Thymus (tissue), 11 donors: Measurements from ENCODE around the gene SCAMP1. TPM values are rescaled to one million over a fixed set of nuclear protein-coding genes. Genes with fewer than 3 reads are reported as not detected.

ENCODE experiments used
- DNase-seq, 9 donors: peaks; one replicate each; pipeline ENCODE4 v3.0.0-alpha.2; 2013; ENCODE audit warnings: low spot score in 9 of 9, low read depth in 6 of 9, missing footprints in 1 of 9
- H3K27ac ChIP-seq, 2 donors: one replicate each; pipeline ENCODE4 v1.5.1; 2013; ENCODE audit warnings: control low read depth in 1 of 2, low read depth in 1 of 2, low read length in 1 of 2, mild to moderate bottlenecking in 1 of 2, moderate library complexity in 1 of 2
- H3K27me3 ChIP-seq, 2 donors: one replicate each; pipeline ENCODE4 v1.5.1; 2013; ENCODE audit warnings: low read length in 1 of 2; ENCODE audit not compliant: control insufficient read depth in 2 of 2, insufficient read depth in 1 of 2
- H3K36me3 ChIP-seq, 2 donors: one replicate each; pipeline ENCODE4 v1.5.1; 2013; ENCODE audit warnings: low read length in 1 of 2, mild to moderate bottlenecking in 1 of 2, moderate library complexity in 1 of 2; ENCODE audit not compliant: control insufficient read depth in 2 of 2, insufficient read depth in 2 of 2
- H3K4me1 ChIP-seq, 2 donors: one replicate each; pipeline ENCODE4 v1.5.1; 2013; ENCODE audit warnings: low read length in 2 of 2; ENCODE audit not compliant: control insufficient read depth in 2 of 2, insufficient read depth in 2 of 2
- H3K4me3 ChIP-seq, 2 donors: one replicate each; pipeline ENCODE4 v1.5.1; 2013; ENCODE audit warnings: low read length in 2 of 2, control low read depth in 1 of 2, mild to moderate bottlenecking in 1 of 2
- H3K9me3 ChIP-seq, 2 donors: one replicate each; pipeline ENCODE4 v1.5.1; 2013; ENCODE audit warnings: low read length in 1 of 2, mild to moderate bottlenecking in 1 of 2; ENCODE audit not compliant: control insufficient read depth in 2 of 2, insufficient read depth in 1 of 2
- WGBS: extraction: QIAGEN DNeasy Blood & Tissue Kit; methylation state at CpG from one replicate; pipeline ENCODE4 v1.1.7; 2013; 5-methylcytosine and 5-hydroxymethylcytosine counted together
- polyA plus RNA-seq: library from polyadenylated mRNA; stranded (reverse); fragments of 200-250 nt; gene quantifications from one replicate; pipeline ENCODE4 v1.2.3, GENCODE V29; 2013
- total RNA-seq: library from RNA; stranded (reverse); fragments of 120-200 nt; gene quantifications from one replicate; pipeline ENCODE4 v1.2.4, GENCODE V29; 2013
- donor health status: healthy.

Gene SCAMP1
- total and polyA plus RNA-seq, 2 donors = 15.1 to 26.6 TPM

GRCh38 chr5:78501411-78502352 is 141.3 kb downstream of the SCAMP1 start:
- H3K4me1 ChIP-seq = peaks cover 0 to 26% of the 10 kb centered on the region in 2 donors
- WGBS = 62% methylated on average over 9 of the region's 9 CpGs
- no peaks in the 10 kb centered on the region for H3K27me3 ChIP-seq
- H3K36me3 ChIP-seq = no peaks in the 10 kb centered on the region
- H3K9me3 ChIP-seq = peaks cover 0 to 2% of the 10 kb centered on the region in 2 donors
- DNase-seq = no peak
- no peak overlapping the region for H3K4me3 ChIP-seq
- no peak overlapping the region for H3K27ac ChIP-seq

- no peak for DNase-seq
- H3K4me3 ChIP-seq = no peak overlapping the region
- no peaks in the 10 kb centered on the region for H3K36me3 ChIP-seq
- 95% methylated on average over 4 of the region's 4 CpGs for WGBS
- peaks cover 0 to 19% of the 10 kb centered on the region in 2 donors for H3K4me1 ChIP-seq
- peaks cover 0 to 2% of the 10 kb centered on the region in 2 donors for H3K9me3 ChIP-seq
- H3K27me3 ChIP-seq = peaks cover 2 to 6% of the 10 kb centered on the region in 2 donors
- peak overlapping the region in 1 of 2 donors; percentile 81 for H3K27ac ChIP-seq
Measured at GRCh38 chr5:78503958-78504653, 143.7 kb downstream of the SCAMP1 start.

GRCh38 chr5:78504704-78505677 is 144.6 kb downstream of the SCAMP1 start:
- peaks cover 5 to 27% of the 10 kb centered on the region in 2 donors for H3K4me1 ChIP-seq
- H3K36me3 ChIP-seq = no peaks in the 10 kb centered on the region
- no peak overlapping the region for H3K4me3 ChIP-seq
- H3K27ac ChIP-seq = peak overlapping the region in 1 of 2 donors; percentile 81
- peak in 2 of 9 donors; percentile 41 for DNase-seq
- peaks cover 8 to 15% of the 10 kb centered on the region in 2 donors for H3K27me3 ChIP-seq
- WGBS = 73% methylated on average over 10 of the region's 10 CpGs
- peaks cover 0 to 2% of the 10 kb centered on the region in 2 donors for H3K9me3 ChIP-seq

- no peaks in the 10 kb centered on the region for H3K36me3 ChIP-seq
- no peak for DNase-seq
- H3K27ac ChIP-seq = peak overlapping the region in 1 of 2 donors; percentile 81
- peaks cover 11 to 24% of the 10 kb centered on the region in 2 donors for H3K27me3 ChIP-seq
- 94% methylated on average over 2 of the region's 2 CpGs for WGBS
- H3K9me3 ChIP-seq = peaks cover 0 to 2% of the 10 kb centered on the region in 2 donors
- H3K4me1 ChIP-seq = peaks cover 9 to 34% of the 10 kb centered on the region in 2 donors
- no peak overlapping the region for H3K4me3 ChIP-seq
Measured at GRCh38 chr5:78505860-78506259, 145.4 kb downstream of the SCAMP1 start.

- Histone ChIP-seq H3K27me3 (peaks cover 11 to 29% of the 10 kb centered on the region in 2 donors), H3K27ac (peak overlapping the region; percentile 18 to 20), H3K4me3 (no peak overlapping the region), H3K9me3 (peaks cover 0 to 2% of the 10 kb centered on the region in 2 donors), H3K36me3 (no peaks in the 10 kb centered on the region), H3K4me1 (peaks cover 9 to 37% of the 10 kb centered on the region in 2 donors)
- DNase-seq = no peak
- WGBS = 92% methylated on average over 2 of the region's 2 CpGs
Measured at GRCh38 chr5:78506261-78507024, 146.0 kb downstream of the SCAMP1 start.

GRCh38 chr5:78507531-78507930 is 147.1 kb downstream of the SCAMP1 start:
- Histone ChIP-seq H3K27me3 (peaks cover 11 to 34% of the 10 kb centered on the region in 2 donors), H3K27ac (no peak overlapping the region), H3K36me3 (no peaks in the 10 kb centered on the region), H3K4me3 (no peak overlapping the region), H3K9me3 (peaks cover 0 to 2% of the 10 kb centered on the region in 2 donors), H3K4me1 (peaks cover 9 to 41% of the 10 kb centered on the region in 2 donors)
- no peak for DNase-seq
- WGBS = 90% methylated on average over 2 of the region's 2 CpGs

- 35% methylated on average over 3 of the region's 3 CpGs for WGBS
- DNase-seq = peak in 1 of 9 donors; percentile 29
- peaks cover 11 to 34% of the 10 kb centered on the region in 2 donors for H3K27me3 ChIP-seq
Measured at GRCh38 chr5:78508186-78508765, 147.9 kb downstream of the SCAMP1 start.

More at GRCh38 chr5:78508186-78508765, 147.9 kb downstream of the SCAMP1 start:
- no peaks in the 10 kb centered on the region for H3K36me3 ChIP-seq
- H3K4me3 ChIP-seq = no peak overlapping the region
- peak overlapping the region in 1 of 2 donors; percentile 1 for H3K27ac ChIP-seq
- H3K4me1 ChIP-seq = peaks cover 9 to 41% of the 10 kb centered on the region in 2 donors
- peaks cover 0 to 2% of the 10 kb centered on the region in 2 donors for H3K9me3 ChIP-seq
